Endothelial cell of umbilical vein (primary cell): ENCODE data around the gene TRIM46.

Experiments used
- EZH2 ChIP-seq: IDR thresholded peaks from 2 replicates; pipeline ENCODE4 v1.6.1; 2012; ENCODE audit warnings: borderline replicate concordance, low read depth, mild to moderate bottlenecking, moderate library complexity, low read length, inconsistent platforms; ENCODE audit not compliant: severe bottlenecking
- MAX ChIP-seq: IDR thresholded peaks from 2 replicates; pipeline ENCODE4 v1.6.1; 2011; ENCODE audit not compliant: insufficient read depth, insufficient read length
- POLR2AphosphoS5 ChIP-seq: IDR thresholded peaks from 2 replicates; pipeline ENCODE4 v1.6.1; 2012; ENCODE audit warnings: low read depth, mild to moderate bottlenecking, control low read depth, low read length, moderate library complexity; ENCODE audit not compliant: insufficient read depth
- TF ChIP-seq, protein P1 (sequence below), 2 donors: IDR thresholded peaks; 1 replicate in 1 of 2; 2 replicates in 1 of 2; pipeline ENCODE4 v1.5.1; 2011; ENCODE audit warnings: low read length in 2 of 2, mild to moderate bottlenecking in 2 of 2, moderate library complexity in 2 of 2, control low read depth in 1 of 2, inconsistent platforms in 1 of 2, low read depth in 1 of 2; ENCODE audit not compliant: insufficient read depth in 1 of 2; ENCODE audit errors: extremely low read depth in 1 of 2

GRCh38 chr1:155206891-155207805, 33.5 kb downstream of the TRIM46 start:
- TF ChIP-seq, protein P1, sequence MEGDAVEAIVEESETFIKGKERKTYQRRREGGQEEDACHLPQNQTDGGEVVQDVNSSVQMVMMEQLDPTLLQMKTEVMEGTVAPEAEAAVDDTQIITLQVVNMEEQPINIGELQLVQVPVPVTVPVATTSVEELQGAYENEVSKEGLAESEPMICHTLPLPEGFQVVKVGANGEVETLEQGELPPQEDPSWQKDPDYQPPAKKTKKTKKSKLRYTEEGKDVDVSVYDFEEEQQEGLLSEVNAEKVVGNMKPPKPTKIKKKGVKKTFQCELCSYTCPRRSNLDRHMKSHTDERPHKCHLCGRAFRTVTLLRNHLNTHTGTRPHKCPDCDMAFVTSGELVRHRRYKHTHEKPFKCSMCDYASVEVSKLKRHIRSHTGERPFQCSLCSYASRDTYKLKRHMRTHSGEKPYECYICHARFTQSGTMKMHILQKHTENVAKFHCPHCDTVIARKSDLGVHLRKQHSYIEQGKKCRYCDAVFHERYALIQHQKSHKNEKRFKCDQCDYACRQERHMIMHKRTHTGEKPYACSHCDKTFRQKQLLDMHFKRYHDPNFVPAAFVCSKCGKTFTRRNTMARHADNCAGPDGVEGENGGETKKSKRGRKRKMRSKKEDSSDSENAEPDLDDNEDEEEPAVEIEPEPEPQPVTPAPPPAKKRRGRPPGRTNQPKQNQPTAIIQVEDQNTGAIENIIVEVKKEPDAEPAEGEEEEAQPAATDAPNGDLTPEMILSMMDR (IDR thresholded peaks at IDR 0.05; ENCODE audit: extremely low read depth in 1 of 2, insufficient read depth in 1 of 2, low read depth in 1 of 2, low read length in 2 of 2) = peak; percentile 83 to 84
- TF ChIP-seq EZH2 (no peak), POLR2AphosphoS5 (no peak), MAX (no peak)
